BE2C (cell line): ENCODE results near the gene TESMIN.

Experiments used
- DNase-seq: peaks from one replicate; pipeline ENCODE4 v3.0.0-alpha.2; 2020
- H3K27me3 ChIP-seq: fragments of 250-450 bp; sonication (Bioruptor Pico); 2 replicates; pipeline ENCODE4 v1.5.1; 2020; ENCODE audit warnings: mild to moderate bottlenecking
- H3K36me3 ChIP-seq: fragments of 250-450 bp; sonication (Bioruptor Pico); 2 replicates; pipeline ENCODE4 v1.5.1; 2020; ENCODE audit warnings: mild to moderate bottlenecking
- H3K4me1 ChIP-seq: fragments of 250-450 bp; sonication (Bioruptor Pico); 2 replicates; pipeline ENCODE4 v1.5.1; 2020
- H3K4me3 ChIP-seq: 2 replicates; pipeline ENCODE4 v1.5.1; 2011; ENCODE audit warnings: low read depth, low read length
- H3K9me3 ChIP-seq: fragments of 250-450 bp; sonication (Bioruptor Pico); 2 replicates; pipeline ENCODE4 v1.5.1; 2020
- CTCF ChIP-seq: IDR thresholded peaks from 2 replicates; pipeline ENCODE4 v1.5.1; 2012; ENCODE audit warnings: mild to moderate bottlenecking, low read depth, low read length

The TESMIN gene

GRCh38 chr11:68698993-68699392 is 52.3 kb downstream of the TESMIN start:
- Histone ChIP-seq H3K4me3 (no peak overlapping the region), H3K4me1 (no peaks in the 10 kb centered on the region), H3K36me3 (no peaks in the 10 kb centered on the region), H3K9me3 (no peaks in the 10 kb centered on the region; the same call in none of the 2 replicates), H3K27me3 (no peaks in the 10 kb centered on the region)
- TF ChIP-seq CTCF: no peak
- no peak for DNase-seq

GRCh38 chr11:68695531-68695930 is 55.8 kb downstream of the TESMIN start:
- TF ChIP-seq CTCF: no peak
- no peak overlapping the region for H3K4me3 ChIP-seq
- H3K36me3 ChIP-seq: peaks cover 2% of the 10 kb centered on the region; the same call in 1 of the 2 replicates
- peaks cover 4% of the 10 kb centered on the region; the same call in 1 of the 2 replicates for H3K4me1 ChIP-seq
- H3K27me3 ChIP-seq: no peaks in the 10 kb centered on the region
- DNase-seq: no peak
- no peaks in the 10 kb centered on the region; the same call in none of the 2 replicates for H3K9me3 ChIP-seq

- Histone ChIP-seq H3K4me1 (peaks cover 5% of the 10 kb centered on the region; the same call in 1 of the 2 replicates), H3K9me3 (no peaks in the 10 kb centered on the region; the same call in none of the 2 replicates), H3K36me3 (peaks cover 7% of the 10 kb centered on the region), H3K27me3 (no peaks in the 10 kb centered on the region), H3K4me3 (no peak overlapping the region)
- TF ChIP-seq CTCF: no peak
- DNase-seq: no peak
Observed at GRCh38 chr11:68694431-68695297, 56.7 kb downstream of the TESMIN start.

- peaks cover 18% of the 10 kb centered on the region for H3K36me3 ChIP-seq
- no peak for DNase-seq
Observed at GRCh38 chr11:68693484-68693882, 57.8 kb downstream of the TESMIN start.

GRCh38 chr11:68692871-68693483 is 58.3 kb downstream of the TESMIN start:
- Histone ChIP-seq H3K4me1 (peaks cover 9% of the 10 kb centered on the region; the same call in 1 of the 2 replicates), H3K27me3 (no peaks in the 10 kb centered on the region), H3K36me3 (peaks cover 19% of the 10 kb centered on the region), H3K4me3 (no peak overlapping the region), H3K9me3 (no peaks in the 10 kb centered on the region; the same call in 1 of the 2 replicates)
- TF ChIP-seq CTCF: no peak
- no peak for DNase-seq

More at GRCh38 chr11:68693484-68693882, 57.8 kb downstream of the TESMIN start:
- H3K27me3 ChIP-seq: no peaks in the 10 kb centered on the region
- H3K4me1 ChIP-seq: peaks cover 9% of the 10 kb centered on the region; the same call in 1 of the 2 replicates
- no peaks in the 10 kb centered on the region; the same call in 1 of the 2 replicates for H3K9me3 ChIP-seq
- no peak overlapping the region for H3K4me3 ChIP-seq
- no peak for TF ChIP-seq CTCF
